GM19193 (cell line): ENCODE data around the gene IGSF9.

Source experiments
- POLR2A ChIP-seq: IDR thresholded peaks from 4 replicates; pipeline ENCODE4 v1.6.1; 2011; ENCODE audit not compliant: insufficient read depth, insufficient read length; ENCODE audit errors: extremely low read depth

Gene IGSF9

DNA sequence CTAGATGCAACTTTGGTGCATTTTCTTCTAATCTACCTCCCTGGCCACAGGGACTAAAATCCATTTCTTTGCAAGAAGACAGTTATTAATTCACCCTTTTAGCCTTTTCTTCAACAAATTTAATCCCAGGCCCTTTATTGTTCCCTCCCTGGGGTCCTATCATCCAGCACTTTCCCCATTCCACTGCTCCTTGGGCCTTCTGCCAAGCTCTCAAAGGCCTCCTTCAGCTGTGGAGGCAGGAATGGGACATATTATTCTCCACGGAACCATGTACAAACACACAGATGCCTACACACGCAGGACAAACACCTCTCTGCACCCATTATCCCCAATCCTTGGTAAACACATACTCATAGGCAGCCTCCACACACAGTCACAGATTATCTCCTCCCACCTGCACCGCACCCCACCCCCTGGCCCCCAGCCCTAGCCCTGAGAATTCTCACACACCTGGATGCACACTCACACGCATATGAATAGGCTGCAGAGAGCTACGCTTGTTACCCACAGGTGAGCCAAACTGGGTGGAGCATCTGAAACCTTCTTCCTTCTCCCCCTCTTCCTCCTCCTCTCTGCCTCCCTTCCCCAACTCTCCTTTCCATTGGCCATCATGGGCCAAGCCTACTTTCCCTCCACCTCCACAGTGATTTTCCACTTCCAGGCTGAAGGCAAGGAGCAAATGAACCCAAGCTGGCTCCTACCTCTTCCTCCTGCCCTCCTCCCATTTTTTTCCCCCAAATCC, 31.8 kb downstream of the IGSF9 start:
- no peak for TF ChIP-seq POLR2A

DNA sequence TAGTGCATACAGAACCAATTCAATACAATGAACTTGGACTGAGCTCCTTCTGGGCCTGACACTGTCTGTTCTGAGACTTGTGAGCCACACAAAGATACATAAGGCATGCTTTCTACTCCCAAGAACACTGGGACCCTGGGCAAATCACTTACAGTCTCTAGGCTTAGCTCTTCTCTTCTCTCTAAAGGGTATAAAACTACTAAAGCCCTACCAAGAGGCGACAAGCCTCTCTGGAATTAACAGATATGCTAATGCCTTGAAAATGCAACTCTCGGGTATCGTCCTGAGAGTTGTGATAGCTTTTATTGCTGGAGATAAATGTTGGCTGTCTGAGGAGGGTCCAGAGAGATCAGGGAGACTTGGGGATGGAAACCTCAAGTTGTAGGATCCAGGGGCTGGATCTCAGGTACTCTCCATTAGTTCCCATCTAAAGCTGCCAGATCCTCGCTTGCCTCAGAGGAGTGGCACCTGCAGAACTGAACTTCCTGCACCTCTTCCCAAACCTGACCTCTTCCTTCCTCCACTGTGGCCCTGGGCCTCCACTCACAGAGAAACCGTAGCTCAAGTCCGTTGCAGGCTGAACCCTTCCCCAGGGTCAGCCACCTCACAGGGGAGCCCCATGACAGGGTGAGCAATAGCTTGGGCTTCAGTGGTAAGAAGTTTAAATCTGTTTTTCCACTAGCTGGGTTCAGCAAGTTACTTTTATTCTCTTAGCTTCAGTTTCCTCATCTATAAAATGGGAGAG, 33.9 kb downstream of the IGSF9 start:
- no peak for TF ChIP-seq POLR2A

DNA sequence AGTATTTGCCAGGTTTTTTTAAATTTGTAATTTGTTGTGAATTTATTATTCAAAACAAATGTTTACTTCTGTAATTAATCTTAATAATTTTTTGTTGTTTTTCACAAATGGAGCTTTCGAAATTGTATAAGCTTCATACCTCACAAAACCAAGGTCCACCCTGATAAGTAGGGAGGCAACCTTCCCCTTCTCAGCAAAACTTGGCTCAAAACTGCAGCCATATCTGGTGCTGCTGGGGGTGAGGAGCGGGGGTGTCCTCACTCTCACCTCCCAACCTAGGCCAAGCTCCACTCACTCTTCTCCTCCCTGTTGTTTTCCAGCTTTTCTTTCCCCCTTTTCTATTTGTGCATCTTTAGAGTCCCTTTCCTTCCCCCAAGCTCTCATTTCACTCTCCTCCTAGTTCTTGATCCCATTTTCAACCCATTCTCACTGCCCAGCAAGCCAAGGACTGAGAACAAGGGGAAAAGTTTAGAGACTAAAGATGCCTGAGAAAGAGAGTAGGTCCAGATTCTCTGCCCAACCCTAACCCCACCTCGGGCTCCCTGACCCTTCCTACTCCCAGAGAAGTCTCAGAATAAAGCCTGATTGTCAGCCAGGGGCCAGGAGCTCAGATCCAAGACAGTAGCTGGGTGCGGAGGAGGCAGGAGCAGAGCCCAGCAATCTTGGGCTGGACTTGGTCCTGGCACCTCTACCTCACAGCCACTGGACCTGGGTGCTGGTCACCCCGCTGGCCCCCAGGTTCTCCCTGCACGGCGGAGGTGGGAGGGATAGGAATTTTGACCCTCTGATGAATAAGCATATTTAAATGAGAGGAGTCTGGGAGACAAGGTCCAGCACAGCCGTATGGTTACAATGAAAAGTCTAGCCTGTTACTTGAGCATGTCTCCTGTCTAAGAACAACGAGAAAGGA, 37.1 kb downstream of the IGSF9 start:
- no peak for TF ChIP-seq POLR2A

DNA sequence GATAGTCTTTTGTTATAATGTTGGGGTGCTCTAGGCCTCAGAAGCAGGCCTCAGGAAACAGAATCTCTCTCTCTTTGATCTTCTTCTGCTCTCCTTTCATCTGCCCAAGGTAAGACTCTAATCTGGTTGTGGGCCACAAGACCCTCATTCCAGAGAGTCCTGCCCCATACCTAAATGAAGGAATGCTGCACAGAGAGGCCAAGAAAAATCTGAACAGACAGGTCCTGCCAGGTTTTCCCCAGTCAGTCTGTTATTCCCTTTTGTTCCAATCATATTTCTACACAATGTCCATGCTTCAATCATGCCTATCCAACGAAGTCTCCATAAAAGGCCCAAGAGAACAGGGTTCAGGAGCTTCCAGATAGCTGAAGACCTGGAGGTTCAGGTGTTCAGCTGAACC, 38.5 kb downstream of the IGSF9 start:
- TF ChIP-seq POLR2A, result no peak

DNA sequence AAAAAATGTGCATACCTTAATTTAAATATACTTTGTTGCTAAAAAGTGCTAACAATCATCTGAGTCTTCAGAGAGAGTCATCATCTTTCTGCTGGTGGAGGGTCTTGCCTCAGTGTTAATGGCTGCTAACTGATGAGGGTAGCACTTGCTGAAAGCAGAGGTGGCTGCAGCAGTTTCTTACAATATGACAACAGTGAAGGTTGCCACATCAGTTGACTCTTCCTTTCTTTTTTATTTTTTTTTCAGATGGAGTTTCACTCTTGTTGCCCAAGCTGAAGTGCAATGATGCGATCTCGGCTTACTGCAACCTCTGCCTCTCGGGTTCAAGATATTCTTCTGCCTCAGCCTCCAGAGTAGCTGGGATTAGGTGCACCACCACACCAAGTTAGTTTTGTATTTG, 42.9 kb downstream of the IGSF9 start:
- TF ChIP-seq POLR2A, result no peak

DNA sequence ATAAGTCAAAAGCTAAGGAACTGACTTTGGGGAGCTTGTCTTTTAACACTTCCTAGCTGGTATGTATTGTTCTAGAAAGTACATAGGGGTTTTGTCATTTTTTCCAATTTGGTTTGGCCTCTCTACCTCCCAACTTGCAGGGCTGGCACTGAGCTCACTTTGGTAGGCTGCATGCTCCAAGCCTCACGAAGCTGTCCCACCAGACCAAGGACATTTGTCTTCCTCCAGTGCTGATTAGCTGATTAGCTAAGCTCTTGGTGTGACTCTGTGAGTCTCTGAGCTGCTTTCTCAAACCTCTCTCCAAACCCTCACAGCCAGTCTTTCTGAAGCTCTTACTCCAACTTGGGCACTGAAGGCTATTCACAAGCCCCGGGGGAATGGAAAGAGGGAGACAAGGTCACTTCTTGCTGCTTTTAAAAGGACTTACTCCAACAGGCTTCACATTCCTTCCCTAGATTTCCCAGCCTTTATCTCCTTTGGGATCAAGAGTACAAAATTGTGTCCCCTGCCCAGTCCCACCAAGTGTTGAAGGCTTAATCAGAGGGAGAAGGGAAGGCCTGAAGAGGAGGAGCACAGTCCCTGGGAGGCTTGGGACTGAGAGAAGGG, 44.6 kb downstream of the IGSF9 start:
- no peak for TF ChIP-seq POLR2A

DNA sequence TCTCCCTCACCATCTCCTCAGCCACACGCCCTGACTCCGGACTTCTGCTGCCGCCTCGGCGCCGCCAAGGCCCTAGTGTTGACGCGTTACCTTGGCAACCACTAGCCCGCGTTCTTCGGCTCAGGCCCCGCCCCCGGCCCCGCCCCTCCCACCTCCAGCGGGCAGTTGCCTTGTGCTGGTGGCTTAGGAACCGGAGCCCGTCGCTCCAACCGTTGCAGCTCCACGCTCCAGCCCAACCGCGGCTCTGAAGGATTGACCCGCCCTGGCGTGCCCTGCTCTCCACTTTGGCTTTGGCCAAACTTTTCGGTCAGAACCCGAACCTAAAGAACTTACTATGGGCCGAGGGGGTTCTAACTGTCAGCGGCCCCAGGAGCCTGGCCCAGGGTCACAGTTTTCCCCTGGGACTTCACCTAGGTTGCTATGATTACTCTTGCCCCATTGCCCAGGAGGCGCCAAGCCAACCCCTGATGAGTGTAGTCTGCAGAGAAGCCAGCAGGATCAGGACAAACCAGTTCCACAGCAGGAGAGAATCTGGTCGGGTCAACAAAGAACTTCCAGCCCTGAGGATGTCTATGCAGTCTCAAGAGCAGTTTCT, 45.2 kb downstream of the IGSF9 start, which contains the start of gene CFAP45:
CFAP45 (minus strand) TSS at position 80 of the 595 bp plus-strand sequence; CDS start at position 13, 67 bp downstream.
- TF ChIP-seq POLR2A, result no peak

DNA sequence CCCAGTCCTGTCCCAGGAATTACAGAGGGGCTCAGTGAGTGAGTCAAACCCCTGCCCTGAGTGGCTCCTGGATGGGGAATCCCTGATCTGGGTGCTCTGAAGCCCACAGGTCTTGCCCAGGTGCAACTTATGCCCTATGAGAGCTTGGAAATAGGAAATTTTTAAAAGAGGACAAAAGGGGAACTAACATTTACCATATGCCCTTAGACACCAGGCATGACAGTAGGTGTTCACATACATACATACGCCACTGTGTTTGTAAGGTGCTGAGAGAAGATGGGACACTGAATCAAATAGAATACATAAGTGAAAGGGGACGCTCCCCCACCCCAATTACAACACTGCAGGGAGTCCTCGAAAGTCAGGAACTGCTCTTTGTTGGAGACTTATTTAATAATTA, 46.9 kb downstream of the IGSF9 start:
- TF ChIP-seq POLR2A, result no peak

DNA sequence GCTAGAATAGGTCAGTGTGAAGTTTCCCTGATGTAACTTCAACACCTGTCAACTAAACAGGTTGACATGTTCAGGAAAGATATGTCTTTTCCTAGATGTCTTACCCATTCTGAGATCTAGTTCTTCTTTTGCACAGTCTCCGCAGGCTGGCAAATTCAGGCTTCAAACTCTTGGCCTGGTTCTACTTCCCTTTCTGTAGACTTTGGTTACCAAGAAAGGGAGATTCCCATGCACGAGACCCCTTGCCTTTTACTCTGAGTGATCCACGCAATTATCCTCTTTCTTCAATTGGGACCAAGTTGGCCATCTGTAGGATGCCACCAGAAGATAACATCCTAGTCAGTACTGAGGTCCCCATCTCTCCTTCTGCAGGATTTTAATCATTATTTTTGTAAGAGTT, 47.5 kb downstream of the IGSF9 start:
- TF ChIP-seq POLR2A, result no peak

DNA sequence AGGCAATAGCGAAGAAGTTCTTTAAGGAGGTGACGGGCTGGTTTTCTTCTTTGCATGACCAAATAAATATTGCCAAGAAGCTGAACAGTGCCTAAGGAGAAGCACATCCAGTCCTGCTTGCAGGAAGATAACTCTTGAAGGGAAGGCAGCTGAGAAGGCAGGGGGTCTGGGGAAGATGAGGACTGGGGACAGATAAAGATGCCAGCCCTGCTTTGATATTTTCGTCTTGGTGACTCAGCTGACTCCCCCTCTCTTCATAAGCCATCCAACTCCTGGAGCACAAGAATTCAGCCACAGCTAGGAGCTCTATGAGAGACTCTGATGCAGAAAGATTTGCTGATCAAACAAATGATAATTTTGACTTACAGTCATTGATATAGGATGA, 48.9 kb downstream of the IGSF9 start:
- TF ChIP-seq POLR2A, result no peak

DNA sequence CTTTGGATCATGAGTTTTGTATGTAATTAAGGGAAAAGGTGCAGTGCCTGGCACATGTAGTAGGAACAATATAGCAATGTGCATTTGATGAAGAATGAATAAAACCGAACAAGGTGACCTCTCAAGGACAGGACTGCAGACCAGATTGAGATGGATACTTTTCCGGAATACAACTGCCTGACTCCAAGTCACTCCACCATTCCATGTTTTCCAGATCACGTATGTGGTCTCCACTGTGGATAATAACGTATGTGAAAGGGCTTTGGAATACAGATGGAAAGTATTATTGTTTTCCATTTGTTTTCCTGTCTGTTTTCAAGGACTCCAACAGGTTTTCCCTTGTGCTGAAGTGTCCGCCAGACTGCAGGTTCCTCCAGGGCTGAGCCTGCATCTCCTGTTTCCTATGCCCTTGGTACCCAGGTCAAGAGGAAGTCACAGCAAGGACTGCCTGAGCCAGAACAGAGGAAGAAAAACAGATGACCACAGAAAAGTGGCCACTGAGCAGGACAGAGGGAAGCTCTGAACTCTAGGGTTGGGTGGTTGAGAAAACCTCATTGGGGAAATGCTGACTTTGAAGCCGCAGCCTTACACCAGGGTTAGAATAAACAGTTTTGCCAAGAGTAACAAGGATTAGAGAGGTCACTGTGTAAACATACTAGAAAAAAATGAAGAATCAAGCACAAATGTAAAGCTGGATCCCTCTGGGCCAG, 49.4 kb downstream of the IGSF9 start:
- no peak for TF ChIP-seq POLR2A

DNA sequence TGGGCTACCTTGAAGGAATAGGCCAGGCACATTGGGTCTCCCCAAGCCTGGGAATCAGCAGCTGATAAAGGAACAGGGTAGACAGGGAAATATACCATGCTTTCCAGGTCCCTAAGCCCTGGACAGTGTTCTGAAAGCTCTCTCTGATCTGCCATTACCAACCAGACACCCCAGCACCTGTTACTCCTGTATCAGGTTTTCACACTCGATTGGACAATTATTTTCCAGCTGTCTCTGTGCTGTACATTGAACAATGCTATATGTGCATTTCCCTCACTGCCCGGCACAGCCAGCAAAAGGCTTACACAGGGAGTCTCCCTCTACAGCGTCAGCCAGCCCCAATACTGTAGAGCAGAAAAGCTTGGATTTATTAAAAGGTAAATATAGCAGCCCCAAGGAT, 50.1 kb downstream of the IGSF9 start:
- TF ChIP-seq POLR2A, result no peak

DNA sequence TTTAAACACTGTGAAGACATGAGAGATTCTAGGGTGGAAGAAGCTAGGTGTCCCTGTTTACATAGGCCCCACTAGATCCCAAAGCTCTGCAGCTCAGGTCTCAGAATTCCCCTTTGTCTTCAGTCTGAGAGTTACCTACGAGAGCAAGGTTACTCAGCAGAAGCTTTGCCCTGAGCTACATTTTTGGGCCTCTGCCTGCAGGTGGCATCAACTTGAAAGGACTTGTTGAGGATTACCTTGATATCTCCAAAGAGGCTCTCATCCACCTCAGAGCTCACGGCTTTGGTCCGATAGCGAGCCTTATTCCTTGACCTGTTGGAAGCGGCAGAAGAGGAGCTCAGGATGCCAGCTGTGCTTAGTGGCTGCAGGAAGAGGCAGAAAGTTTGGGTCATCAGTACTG, 52.5 kb downstream of the IGSF9 start:
- TF ChIP-seq POLR2A, result no peak
